GM21576 (cell line): ENCODE results near the gene MLLT6.
A peak's percentile ranks its signal among the peaks of the same experiment; 100 is the strongest.
"Not testable (repeated sequence)": the region's sequence is repeated elsewhere in the genome, so short reads cannot be mapped to it uniquely, and the experiment has no call there.

Source experiments
- ATAC-seq: cut with Tn5 transposase; IDR thresholded peaks from one replicate; pipeline ENCODE4 v1.9.1; 2021; ENCODE audit warnings: mild to moderate bottlenecking, moderate library complexity; ENCODE audit not compliant: unreplicated experiment

MLLT6 gene

GRCh38 chr17:38725066-38725465 lies 20.0 kb downstream of the MLLT6 start:
- ATAC-seq, result no peak

- ATAC-seq, result not testable (repeated sequence)
These were observed 21.1 kb downstream of the MLLT6 start for GRCh38 chr17:38726145-38726544.

GRCh38 chr17:38727736-38728135 lies 22.7 kb downstream of the MLLT6 start:
- ATAC-seq, result no peak

- ATAC-seq, result no peak
These were observed 23.3 kb downstream of the MLLT6 start for GRCh38 chr17:38728290-38728831.

- ATAC-seq, result no peak
These were observed 24.4 kb downstream of the MLLT6 start for GRCh38 chr17:38729368-38729885.

GRCh38 chr17:38729886-38730525 lies 24.9 kb downstream of the MLLT6 start, which contains the start of gene CISD3:
CISD3 (plus strand) TSS chr17:38730341; CDS start chr17:38730359, 18 bp downstream.
- ATAC-seq, result peak; percentile 60

- no peak for ATAC-seq
These were observed 25.7 kb downstream of the MLLT6 start for GRCh38 chr17:38730526-38731379.

- ATAC-seq, result no peak
These were observed 26.6 kb downstream of the MLLT6 start for GRCh38 chr17:38731526-38732294.

- ATAC-seq, result no peak
These were observed 27.6 kb downstream of the MLLT6 start for GRCh38 chr17:38732376-38733281.

GRCh38 chr17:38733282-38733981 lies 28.4 kb downstream of the MLLT6 start:
- ATAC-seq, result no peak

GRCh38 chr17:38733982-38734973 lies 29.2 kb downstream of the MLLT6 start:
- ATAC-seq, result no peak

- ATAC-seq, result no peak
These were observed 30.3 kb downstream of the MLLT6 start for GRCh38 chr17:38735161-38735997.

- no peak for ATAC-seq
These were observed 33.1 kb downstream of the MLLT6 start for GRCh38 chr17:38738007-38738662.

GRCh38 chr17:38738686-38739085 lies 33.6 kb downstream of the MLLT6 start:
- ATAC-seq, result no peak

GRCh38 chr17:38739305-38739704 lies 34.2 kb downstream of the MLLT6 start:
- no peak for ATAC-seq

- ATAC-seq, result no peak
These were observed 35.0 kb downstream of the MLLT6 start for GRCh38 chr17:38740044-38740443.

GRCh38 chr17:38740806-38741205 lies 35.7 kb downstream of the MLLT6 start:
- ATAC-seq, result no peak
